Mesenchymal stem cell (in vitro differentiated cells and primary cell): ENCODE data around the gene NRP1.

Source experiments
- DNase-seq: peaks from one replicate; pipeline ENCODE4 v3.0.0-alpha.2; 2013
- H2AFZ ChIP-seq: one replicate; pipeline ENCODE4 v1.6.1; 2013; ENCODE audit warnings: low read depth, mild to moderate bottlenecking, control low read depth, inconsistent platforms, low read length, moderate library complexity
- H2AK5ac ChIP-seq: 2 replicates; pipeline ENCODE4 v1.6.1; 2013; ENCODE audit warnings: low read length, moderate library complexity, mild to moderate bottlenecking, inconsistent platforms; ENCODE audit not compliant: severe bottlenecking
- H2BK120ac ChIP-seq: one replicate; pipeline ENCODE4 v1.6.1; 2013; ENCODE audit warnings: low read depth, mild to moderate bottlenecking, inconsistent platforms, low read length, moderate library complexity
- H2BK12ac ChIP-seq, 2 experiments: one replicate each; pipeline ENCODE4 v1.6.1; 2013; ENCODE audit warnings: inconsistent platforms in 2 of 2, low read length in 2 of 2, mild to moderate bottlenecking in 2 of 2, moderate library complexity in 2 of 2, control low read depth in 1 of 2
- H2BK15ac ChIP-seq: one replicate; pipeline ENCODE4 v1.6.1; 2013; ENCODE audit warnings: mild to moderate bottlenecking, low read depth, inconsistent platforms; ENCODE audit not compliant: poor library complexity, severe bottlenecking
- H2BK5ac ChIP-seq: 2 replicates; pipeline ENCODE4 v1.6.1; 2013; ENCODE audit warnings: low read depth, mild to moderate bottlenecking, low read length, control low read depth, inconsistent platforms; ENCODE audit not compliant: poor library complexity, severe bottlenecking
- H3K14ac ChIP-seq, 2 experiments: one replicate each; pipeline ENCODE4 v1.6.1; 2013; ENCODE audit warnings: inconsistent platforms in 2 of 2, low read length in 2 of 2, control low read depth in 1 of 2, mild to moderate bottlenecking in 1 of 2, moderate library complexity in 1 of 2
- H3K18ac ChIP-seq, 2 experiments: one replicate each; pipeline ENCODE4 v1.6.1; 2013; ENCODE audit warnings: inconsistent platforms in 2 of 2, low read length in 2 of 2, control low read depth in 1 of 2, low read depth in 1 of 2, mild to moderate bottlenecking in 1 of 2
- H3K23ac ChIP-seq, 2 experiments: one replicate each; pipeline ENCODE4 v1.6.1; 2013; ENCODE audit warnings: inconsistent platforms in 2 of 2, low read length in 2 of 2, mild to moderate bottlenecking in 2 of 2, moderate library complexity in 2 of 2, control low read depth in 1 of 2
- H3K27ac ChIP-seq: 2 replicates; pipeline ENCODE4 v1.5.1; 2013; ENCODE audit warnings: mild to moderate bottlenecking, moderate library complexity, low read length, control low read depth, inconsistent platforms; ENCODE audit not compliant: poor library complexity, severe bottlenecking
- H3K27me3 ChIP-seq, 2 experiments: 2 replicates each; pipeline versions ENCODE4 v1.6.1 to v1.7.0; 2013; ENCODE audit warnings: low read length in 2 of 2, mild to moderate bottlenecking in 2 of 2, moderate library complexity in 2 of 2, control low read depth in 1 of 2, inconsistent platforms in 1 of 2; ENCODE audit not compliant: control insufficient read depth in 1 of 2, insufficient read depth in 1 of 2
- H3K36me3 ChIP-seq, 2 experiments: 2 replicates each; pipeline versions ENCODE4 v1.6.1 to v1.7.0; 2013; ENCODE audit warnings: low read length in 2 of 2, control low read depth in 1 of 2, inconsistent platforms in 1 of 2, low read depth in 1 of 2, mild to moderate bottlenecking in 1 of 2; ENCODE audit not compliant: insufficient read depth in 2 of 2, control insufficient read depth in 1 of 2
- H3K4ac ChIP-seq, 2 experiments: one replicate each; pipeline ENCODE4 v1.6.1; 2013; ENCODE audit warnings: inconsistent platforms in 2 of 2, low read length in 2 of 2, mild to moderate bottlenecking in 2 of 2, moderate library complexity in 2 of 2, control low read depth in 1 of 2, low read depth in 1 of 2
- H3K4me1 ChIP-seq: 2 replicates; pipeline ENCODE4 v1.6.1; 2013; ENCODE audit warnings: low read depth, low read length, control low read depth; ENCODE audit not compliant: control insufficient read depth, insufficient read depth
- H3K4me2 ChIP-seq: 2 replicates; pipeline ENCODE4 v1.6.1; 2013; ENCODE audit warnings: low read length, mild to moderate bottlenecking, inconsistent platforms; ENCODE audit not compliant: poor library complexity, severe bottlenecking
- H3K4me3 ChIP-seq, 2 experiments: 2 replicates each; pipeline versions ENCODE4 v1.5.1 to v1.7.0; 2013; ENCODE audit warnings: low read length in 2 of 2, mild to moderate bottlenecking in 2 of 2, control low read depth in 1 of 2, low read depth in 1 of 2; ENCODE audit not compliant: insufficient read depth in 1 of 2
- H3K79me1 ChIP-seq: replicated peaks from 2 replicates; pipeline ENCODE4 v1.6.1; 2013; ENCODE audit warnings: mild to moderate bottlenecking, control low read depth, low read length, inconsistent platforms; ENCODE audit not compliant: poor library complexity, severe bottlenecking
- H3K9ac ChIP-seq: 2 replicates; pipeline ENCODE4 v1.7.0; 2013; ENCODE audit warnings: mild to moderate bottlenecking, low read length, moderate library complexity
- H3K9me3 ChIP-seq: 2 replicates; pipeline ENCODE4 v1.7.0; 2013; ENCODE audit warnings: mild to moderate bottlenecking, low read length; ENCODE audit not compliant: control insufficient read depth
- H4K8ac ChIP-seq: one replicate; pipeline ENCODE4 v1.6.1; 2013; ENCODE audit warnings: inconsistent platforms, mild to moderate bottlenecking, low read length, moderate library complexity
- H4K91ac ChIP-seq: one replicate; pipeline ENCODE4 v1.6.1; 2013; ENCODE audit warnings: mild to moderate bottlenecking, low read length, inconsistent platforms
- WGBS: methylation state at CpG from one replicate; pipeline ENCODE4 v1.1.7; 2013; ENCODE audit warnings: mixed read lengths; 5-methylcytosine and 5-hydroxymethylcytosine counted together

The NRP1 gene

GRCh38 chr10:33274096-33274785 lies 60.2 kb downstream of the NRP1 start:
- H3K14ac ChIP-seq, result no peak overlapping the region
- H3K27me3 ChIP-seq, result no peaks in the 10 kb centered on the region
- H3K9me3 ChIP-seq, result no peaks in the 10 kb centered on the region
- WGBS, result 79% methylated on average over 4 of the region's 6 CpGs
- no peak overlapping the region for H3K18ac ChIP-seq
- H4K91ac ChIP-seq, result no peak overlapping the region
- no peak for DNase-seq
- H2BK120ac ChIP-seq, result no peak overlapping the region
- no peak overlapping the region for H2BK5ac ChIP-seq
- H3K4me2 ChIP-seq, result no peak overlapping the region
- H3K4me3 ChIP-seq, result peak overlapping the region in 1 of 2 experiments; percentile 62
- no peak overlapping the region for H2AFZ ChIP-seq
- H3K27ac ChIP-seq, result peak overlapping the region; percentile 94
- H3K9ac ChIP-seq, result peak overlapping the region; percentile 94
- H3K79me1 ChIP-seq, result no peaks in the 10 kb centered on the region
- H2BK12ac ChIP-seq, result no peak overlapping the region
- H3K4ac ChIP-seq, result no peak overlapping the region
- no peak overlapping the region for H4K8ac ChIP-seq
- H3K36me3 ChIP-seq, result peaks cover 13 to 74% of the 10 kb centered on the region in 2 experiments
- no peak overlapping the region for H3K23ac ChIP-seq
- H3K4me1 ChIP-seq, result peaks cover 19% of the 10 kb centered on the region
- H2AK5ac ChIP-seq, result peak overlapping the region; percentile 13
- no peak overlapping the region for H2BK15ac ChIP-seq

GRCh38 chr10:33273295-33274002 lies 61.0 kb downstream of the NRP1 start:
- peak overlapping the region; percentile 83 for H2AK5ac ChIP-seq
- H2BK15ac ChIP-seq, result peak overlapping the region; percentile 68
- peak overlapping the region; percentile 89 for H2BK5ac ChIP-seq
- H2BK120ac ChIP-seq, result no peak overlapping the region
- H3K9ac ChIP-seq, result peak overlapping the region; percentile 94
- H3K27me3 ChIP-seq, result no peaks in the 10 kb centered on the region
- H3K4me2 ChIP-seq, result no peak overlapping the region
- H3K4ac ChIP-seq, result no peak overlapping the region
- H3K18ac ChIP-seq, result peak overlapping the region; percentile 50 to 61
- DNase-seq, result peak; percentile 70
- 71% methylated on average over 19 of the region's 19 CpGs for WGBS
- peaks cover 12 to 75% of the 10 kb centered on the region in 2 experiments for H3K36me3 ChIP-seq
- no peak overlapping the region for H2AFZ ChIP-seq
- peaks cover 19% of the 10 kb centered on the region for H3K4me1 ChIP-seq
- peak overlapping the region; percentile 1 for H4K8ac ChIP-seq
- H3K9me3 ChIP-seq, result no peaks in the 10 kb centered on the region
- H3K23ac ChIP-seq, result no peak overlapping the region
- peak overlapping the region; percentile 44 for H4K91ac ChIP-seq
- H3K14ac ChIP-seq, result peak overlapping the region in 1 of 2 experiments; percentile 53
- H3K27ac ChIP-seq, result peak overlapping the region; percentile 94
- H3K4me3 ChIP-seq, result peak overlapping the region in 1 of 2 experiments; percentile 62
- H3K79me1 ChIP-seq, result no peaks in the 10 kb centered on the region
- H2BK12ac ChIP-seq, result peak overlapping the region; percentile 32 to 80

GRCh38 chr10:33272635-33273034 lies 61.8 kb downstream of the NRP1 start:
- Histone ChIP-seq H3K27ac (peak overlapping the region; percentile 81), H3K23ac (no peak overlapping the region), H3K4ac (no peak overlapping the region), H3K4me2 (no peak overlapping the region), H4K91ac (peak overlapping the region; percentile 59), H3K4me3 (peak overlapping the region in 1 of 2 experiments; percentile 52), H2AK5ac (peak overlapping the region; percentile 71), H4K8ac (peak overlapping the region; percentile 4), H3K18ac (peak overlapping the region in 1 of 2 experiments; percentile 17), H3K9ac (peak overlapping the region; percentile 80), H3K79me1 (no peaks in the 10 kb centered on the region), H3K36me3 (peaks cover 16 to 75% of the 10 kb centered on the region in 2 experiments), H2BK15ac (no peak overlapping the region), H2BK12ac (peak overlapping the region in 1 of 2 experiments; percentile 73), H3K27me3 (no peaks in the 10 kb centered on the region), H2BK120ac (no peak overlapping the region), H3K9me3 (no peaks in the 10 kb centered on the region), H2BK5ac (no peak overlapping the region), H2AFZ (no peak overlapping the region), H3K4me1 (peaks cover 19% of the 10 kb centered on the region), H3K14ac (no peak overlapping the region)
- DNase-seq, result no peak
- WGBS, result 98% methylated on average over 5 of the region's 7 CpGs

DNA sequence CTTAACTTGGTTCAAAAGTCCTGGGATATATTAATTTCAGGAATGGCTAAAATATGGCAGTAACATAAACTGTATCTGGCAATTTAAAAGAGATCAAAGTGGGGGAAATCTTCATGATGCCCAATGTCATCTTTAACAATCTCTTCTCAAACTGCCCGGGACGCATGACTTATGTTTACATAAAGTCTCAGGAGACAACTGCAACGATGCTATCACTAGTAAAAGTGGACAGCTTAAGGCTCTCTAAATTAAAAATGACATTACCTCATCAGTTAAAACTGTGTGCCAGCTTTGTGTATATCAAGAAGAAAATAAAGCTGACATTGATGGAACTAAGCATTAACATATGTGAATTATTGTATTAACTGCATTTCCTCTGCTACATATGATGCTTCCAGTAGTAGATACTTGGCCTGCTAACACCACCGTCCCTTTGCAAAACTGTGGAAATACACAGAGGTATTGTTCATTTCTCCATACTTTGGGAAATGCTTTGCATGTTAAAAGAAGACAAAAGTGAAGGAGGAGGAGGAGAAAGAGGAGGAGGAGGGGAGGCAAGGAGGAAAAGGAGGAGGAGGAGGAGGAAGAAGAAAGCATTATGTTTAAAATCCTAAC lies 62.4 kb downstream of the NRP1 start:
- Histone ChIP-seq H2AK5ac (peak overlapping the region; percentile 68), H4K91ac (no peak overlapping the region), H3K9ac (peak overlapping the region; percentile 80), H3K14ac (no peak overlapping the region), H2BK12ac (no peak overlapping the region), H3K4me1 (peaks cover 16% of the 10 kb centered on the region), H3K27ac (peak overlapping the region; percentile 81), H2BK5ac (peak overlapping the region; percentile 53), H3K9me3 (no peaks in the 10 kb centered on the region), H3K4me2 (no peak overlapping the region), H4K8ac (no peak overlapping the region), H3K4ac (no peak overlapping the region), H2BK120ac (no peak overlapping the region), H3K79me1 (no peaks in the 10 kb centered on the region), H3K4me3 (peak overlapping the region in 1 of 2 experiments; percentile 52), H2BK15ac (no peak overlapping the region), H3K27me3 (no peaks in the 10 kb centered on the region), H3K36me3 (peaks cover 21 to 78% of the 10 kb centered on the region in 2 experiments), H3K23ac (no peak overlapping the region), H2AFZ (no peak overlapping the region), H3K18ac (peak overlapping the region in 1 of 2 experiments; percentile 17)
- peak; percentile 48 for DNase-seq
- WGBS, result 0% methylated on average over 3 of the region's 4 CpGs
